Activated gamma-delta T cell treated with Interleukin-2 at 50 U/mL for 16 hours (primary cell): ENCODE results near the gene FAF1.
"Not testable (repeated sequence)": the region's sequence is repeated elsewhere in the genome, so short reads cannot be mapped to it uniquely, and the experiment has no call there.

Experiments used
- DNase-seq: peaks from one replicate; pipeline ENCODE4 v3.0.0-alpha.2; 2020

Gene FAF1

GRCh38 chr1:50952566-50952965 is 7.5 kb downstream of the FAF1 start:
- DNase-seq: not testable (repeated sequence)

DNA sequence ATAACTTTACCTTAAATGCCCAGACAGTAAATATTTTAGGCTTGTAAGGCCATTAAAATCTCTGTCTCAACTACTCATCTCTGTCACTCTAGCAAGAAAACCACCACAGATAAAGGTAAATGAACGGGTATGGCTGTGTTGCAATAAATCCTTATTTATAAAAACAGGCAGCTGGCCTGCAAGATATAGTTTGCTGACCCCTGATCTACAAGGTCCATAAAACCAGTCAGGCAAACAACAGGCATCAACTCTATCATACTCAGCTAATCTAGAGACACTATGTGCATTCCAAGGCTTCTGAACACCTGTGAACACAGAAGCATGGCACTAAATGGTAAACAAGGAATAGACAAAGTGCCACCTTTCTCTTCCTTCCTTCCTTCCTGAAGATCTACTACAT is 9.7 kb downstream of the FAF1 start:
- no peak for DNase-seq

- no peak for DNase-seq
Measured at GRCh38 chr1:50949286-50949982, 10.6 kb downstream of the FAF1 start.

DNA sequence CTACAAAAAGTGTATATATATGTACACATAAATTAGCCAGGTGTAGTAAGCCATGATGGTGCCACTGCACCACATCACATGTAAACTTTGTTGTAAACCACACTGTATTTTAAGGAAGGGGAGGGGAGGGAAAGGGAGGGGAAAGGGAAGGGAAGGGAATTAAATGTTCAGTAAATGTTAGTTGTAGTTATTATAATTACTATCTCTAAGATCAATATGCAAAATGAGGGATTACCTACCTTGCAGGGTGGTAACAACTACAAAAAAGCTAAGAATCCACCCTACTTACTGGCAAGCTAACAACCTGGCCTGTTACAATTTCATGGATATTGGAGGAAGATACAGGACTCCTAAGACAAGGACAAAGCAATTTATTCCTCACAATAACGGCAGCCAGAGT is 17.7 kb downstream of the FAF1 start:
- no peak for DNase-seq

DNA sequence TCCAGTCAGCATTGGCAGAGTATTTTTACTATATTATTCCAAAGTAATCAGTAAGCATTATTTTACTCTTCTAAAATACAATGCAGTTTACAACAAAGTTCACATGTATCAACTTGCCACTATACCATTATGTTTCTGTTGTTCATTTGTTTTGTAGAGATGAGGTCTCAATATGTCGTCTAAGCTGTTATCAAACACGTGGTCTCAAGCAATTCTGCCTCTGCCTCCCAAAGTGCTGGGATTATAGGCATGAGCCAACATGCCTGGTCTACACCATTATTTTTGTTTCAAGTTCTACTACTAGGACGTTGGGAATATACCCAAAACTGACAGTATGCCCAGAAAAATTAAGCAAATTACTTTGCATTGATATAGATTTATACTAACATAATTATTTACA is 19.8 kb downstream of the FAF1 start:
- DNase-seq: no peak

GRCh38 chr1:50936321-50936720 is 23.7 kb downstream of the FAF1 start:
- no peak for DNase-seq

GRCh38 chr1:50935276-50935675 is 24.8 kb downstream of the FAF1 start:
- DNase-seq: not testable (repeated sequence)

GRCh38 chr1:50934838-50935237 is 25.2 kb downstream of the FAF1 start:
- no peak for DNase-seq

GRCh38 chr1:50933770-50934169 is 26.3 kb downstream of the FAF1 start:
- not testable (repeated sequence) for DNase-seq

- DNase-seq: not testable (repeated sequence)
Measured at GRCh38 chr1:50932043-50932442, 28.0 kb downstream of the FAF1 start.

DNA sequence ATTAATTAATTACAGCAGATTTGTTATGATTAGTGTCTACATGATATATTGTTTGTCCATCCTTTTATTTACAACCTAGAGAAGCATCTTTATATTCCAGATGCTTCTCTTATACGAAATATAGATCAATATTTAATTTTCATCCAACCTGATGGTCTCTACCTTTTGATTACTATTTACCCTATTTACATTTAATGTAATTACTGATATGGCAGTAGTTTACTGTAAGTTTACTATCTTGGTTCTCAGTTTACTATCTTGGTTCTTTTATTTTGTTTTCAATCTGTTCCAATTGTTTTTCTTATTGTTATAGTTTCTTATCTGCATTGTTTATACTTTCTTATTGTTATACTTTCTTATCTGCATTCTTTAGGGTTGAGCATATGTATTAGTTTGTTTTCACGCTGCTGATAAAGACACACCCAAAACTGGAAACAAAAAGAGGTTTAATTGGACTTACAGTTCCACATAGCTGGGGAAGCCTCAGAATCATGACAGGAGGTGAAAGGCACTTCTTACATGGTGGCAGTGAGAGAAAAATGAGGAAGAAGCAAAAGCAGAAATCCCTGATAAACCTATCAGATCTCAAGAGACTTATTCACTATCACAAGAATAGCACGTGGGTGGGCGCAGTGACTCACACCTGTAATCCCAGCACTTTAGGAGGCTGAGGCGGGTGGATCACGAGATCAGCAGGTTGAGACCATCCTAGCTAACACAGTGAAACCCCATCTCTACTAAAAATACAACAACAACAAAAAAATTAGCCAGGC is 28.9 kb downstream of the FAF1 start:
- DNase-seq: no peak

DNA sequence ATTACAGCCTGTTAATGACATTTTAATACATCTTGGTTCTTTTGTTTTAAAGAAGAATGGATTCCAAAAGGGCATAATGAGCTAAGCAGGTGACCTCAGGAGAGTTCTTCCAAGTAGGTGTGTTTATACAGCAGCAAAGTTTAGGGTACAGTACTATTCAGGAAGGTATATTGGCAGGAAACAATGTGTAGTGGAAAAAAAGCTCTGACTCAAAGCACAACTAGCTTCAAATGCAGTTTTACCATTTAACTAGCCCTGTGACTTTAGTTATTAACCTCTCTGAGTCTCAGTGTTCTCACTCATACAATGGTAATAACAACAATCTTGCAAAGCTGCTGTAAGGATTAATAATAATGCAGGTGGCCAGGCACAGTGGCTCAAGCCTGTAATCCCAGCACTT is 29.9 kb downstream of the FAF1 start:
- no peak for DNase-seq

- no peak for DNase-seq
Measured at GRCh38 chr1:50929376-50929958, 30.6 kb downstream of the FAF1 start.

GRCh38 chr1:50923564-50923963 is 36.5 kb downstream of the FAF1 start:
- DNase-seq: no peak

- DNase-seq: no peak
Measured at GRCh38 chr1:50921029-50921428, 39.0 kb downstream of the FAF1 start.

GRCh38 chr1:50920409-50920808 is 39.7 kb downstream of the FAF1 start:
- no peak for DNase-seq

DNA sequence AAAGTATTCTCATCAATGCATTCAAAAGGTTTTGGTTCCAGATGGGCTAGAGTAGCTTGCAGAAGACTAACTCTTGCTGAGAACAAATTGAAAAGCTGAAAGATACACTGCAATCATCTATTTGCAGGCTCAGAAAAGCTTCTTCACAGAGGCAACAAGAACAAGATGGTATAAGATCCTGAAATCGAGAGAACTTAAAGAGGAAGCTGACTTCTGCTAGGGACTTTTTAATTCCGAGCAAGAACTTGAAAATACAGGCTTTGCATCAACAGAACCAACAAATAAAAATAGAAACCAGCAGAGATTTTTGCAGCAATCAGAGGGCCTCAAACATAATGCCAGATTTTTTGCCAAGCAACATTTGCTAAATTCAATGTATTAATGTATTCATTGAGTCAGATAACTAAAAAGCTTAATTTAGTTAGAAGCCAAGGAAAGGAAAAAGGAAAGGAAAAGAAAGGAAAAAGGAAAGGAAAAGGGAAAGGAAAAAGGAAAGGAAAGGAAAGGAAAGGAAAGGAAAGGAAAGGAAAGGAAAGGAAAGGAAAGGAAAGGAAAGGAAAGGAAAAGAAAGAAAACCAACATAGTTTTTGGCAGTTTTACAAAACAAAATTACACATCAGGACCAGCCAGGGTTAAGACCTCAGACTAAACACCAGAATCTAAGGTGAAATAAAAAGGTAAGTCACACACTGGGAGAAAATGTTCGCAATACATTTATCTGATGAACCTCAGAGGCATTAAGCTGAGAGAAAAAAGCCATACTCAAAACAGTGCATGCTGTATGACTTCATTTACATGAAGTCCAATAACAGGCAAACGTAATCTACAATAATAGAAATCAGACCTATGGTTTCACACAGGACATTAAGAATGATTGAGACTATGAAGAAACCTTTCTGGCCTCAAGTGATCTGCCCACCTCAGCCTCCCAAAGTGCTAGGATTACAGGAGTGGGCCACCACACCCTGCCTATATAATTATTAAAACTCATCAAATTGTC is 42.6 kb downstream of the FAF1 start:
- no peak for DNase-seq

DNA sequence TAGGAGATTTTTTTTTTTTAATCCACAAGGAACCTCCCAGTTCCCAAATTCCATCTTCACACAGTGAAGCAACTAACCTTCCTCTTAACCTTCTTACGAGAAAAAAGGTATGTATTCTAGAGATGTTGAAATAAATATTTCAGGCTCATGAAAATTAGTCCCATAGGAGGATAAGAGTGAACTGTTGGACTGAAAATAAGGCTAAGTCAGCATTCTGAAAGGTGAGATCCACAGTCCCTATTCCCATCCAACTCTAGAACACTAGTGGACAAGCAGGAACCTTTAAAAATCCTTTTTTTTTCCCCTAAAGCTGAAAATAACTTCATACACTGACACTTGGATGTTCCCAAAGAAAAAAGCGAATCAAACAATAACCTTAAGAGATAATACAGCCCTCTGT is 44.4 kb downstream of the FAF1 start:
- no peak for DNase-seq

- DNase-seq: no peak
Measured at GRCh38 chr1:50913954-50914353, 46.1 kb downstream of the FAF1 start.

DNA sequence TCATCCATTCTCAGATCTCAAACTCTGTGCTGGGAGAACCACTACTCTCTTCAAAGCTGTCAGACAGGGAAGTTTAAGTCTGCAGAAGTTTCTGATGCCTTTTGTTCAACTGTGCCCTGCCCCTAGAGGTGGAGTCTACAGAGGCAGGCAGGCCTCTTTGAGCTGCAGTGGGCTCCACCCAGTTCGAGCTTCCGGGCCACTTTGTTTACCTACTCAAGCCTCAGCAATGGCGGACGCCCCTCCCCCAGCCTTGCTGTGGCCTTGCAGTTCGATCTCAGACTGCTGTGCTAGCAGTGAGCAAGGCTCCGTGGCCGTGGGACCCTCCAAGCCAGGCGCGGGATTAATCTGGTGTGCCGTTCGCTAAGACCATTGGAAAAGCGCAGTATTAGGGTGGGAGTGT is 49.7 kb downstream of the FAF1 start:
- not testable (repeated sequence) for DNase-seq

- DNase-seq: not testable (repeated sequence)
Measured at GRCh38 chr1:50907610-50908009, 52.5 kb downstream of the FAF1 start.

GRCh38 chr1:50906050-50906449 is 54.0 kb downstream of the FAF1 start:
- DNase-seq: not testable (repeated sequence)

DNA sequence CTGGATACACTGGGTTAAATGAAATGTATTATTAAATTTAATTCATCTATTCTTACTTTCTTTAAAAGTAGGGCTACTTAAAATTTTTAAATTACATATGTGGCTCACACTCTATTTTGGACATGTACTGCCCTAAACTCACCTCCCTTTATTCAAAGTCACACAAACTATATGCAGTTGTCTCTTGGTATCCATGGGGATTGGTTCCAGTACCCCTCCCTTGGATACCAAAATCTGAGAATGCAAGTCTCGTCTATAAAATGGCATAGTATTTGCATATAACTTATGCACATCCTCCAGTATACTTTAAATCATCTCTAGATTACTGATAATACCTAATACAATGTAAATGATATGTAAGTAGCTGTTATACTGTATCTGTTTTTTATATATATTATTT is 57.6 kb downstream of the FAF1 start:
- no peak for DNase-seq
